ENCODE data around the gene NAA80. TPM values are rescaled to one million over a fixed set of nuclear protein-coding genes. Genes with fewer than 3 reads are reported as not detected.
A peak's percentile ranks its signal among the peaks of the same experiment; 100 is the strongest.

The NAA80 gene
- total RNA-seq, 2 experiments from 2014 or later = 7.9 to 10.5 TPM

DNA sequence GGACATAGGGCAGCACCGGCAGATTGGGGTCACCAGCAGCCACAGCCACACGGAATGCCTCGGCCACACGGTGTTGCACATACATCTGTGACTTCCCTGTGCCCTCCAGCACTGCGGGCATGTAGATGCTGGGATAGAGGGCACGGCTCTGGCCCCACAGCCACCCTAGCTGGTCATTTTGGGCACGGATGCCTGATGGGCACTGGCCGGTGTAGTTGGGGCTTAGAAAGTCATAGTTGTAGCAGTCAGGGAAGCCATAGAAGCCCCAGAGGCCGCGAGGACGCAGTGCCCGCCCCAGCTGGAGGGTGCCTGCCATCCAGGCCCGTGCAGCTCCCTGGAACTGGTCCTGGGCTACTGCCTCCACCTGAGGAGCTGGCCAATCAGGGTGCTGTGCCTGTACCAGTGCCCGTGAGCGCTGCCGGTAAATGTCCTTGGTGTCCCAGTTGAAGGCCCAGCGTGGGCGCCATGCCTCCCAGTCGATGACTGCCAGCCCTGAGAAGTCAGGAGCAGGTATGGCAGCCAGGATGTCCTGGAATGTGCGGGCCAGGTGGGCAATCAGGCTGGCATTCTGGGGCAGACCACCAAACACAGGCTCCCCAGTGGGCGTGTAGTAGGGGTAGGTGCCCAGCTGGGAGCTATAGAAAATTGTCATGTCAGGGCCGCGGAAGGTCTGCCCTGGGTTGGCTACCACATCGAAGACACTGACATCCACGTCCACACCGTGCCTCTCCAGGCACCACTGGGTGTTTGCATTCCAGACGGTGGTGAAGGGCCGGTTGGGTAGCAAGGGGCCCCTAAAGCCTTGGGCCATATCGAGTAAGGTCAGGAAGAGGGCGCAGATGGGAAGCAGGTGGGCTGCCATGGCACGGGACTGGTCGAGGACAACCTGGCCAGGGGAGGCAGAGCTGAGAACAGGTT, 3.1 kb upstream of the NAA80 start:
- Mint-ChIP-seq H3K27me3 (ENCODE audit: low read depth) (no peaks in the 10 kb centered on the region), H3K27ac (no peak overlapping the region), H3K36me3 (ENCODE audit: low read depth) (peaks cover 2% of the 10 kb centered on the region), H3K4me3 (no peak overlapping the region), H3K9me3 (no peaks in the 10 kb centered on the region), H3K4me1 (ENCODE audit: low read depth) (peaks cover 31% of the 10 kb centered on the region)
- CTCF ChIA-PET = interaction anchor here (1.4 kb wide), 1 partner anchor 74 kb away, joined by 4 read pairs; no protein-coding TSS in a partner anchor
- intact Hi-C loops (cut with micrococcal nuclease) = no loop called here
- no peak for DNase-seq

DNA sequence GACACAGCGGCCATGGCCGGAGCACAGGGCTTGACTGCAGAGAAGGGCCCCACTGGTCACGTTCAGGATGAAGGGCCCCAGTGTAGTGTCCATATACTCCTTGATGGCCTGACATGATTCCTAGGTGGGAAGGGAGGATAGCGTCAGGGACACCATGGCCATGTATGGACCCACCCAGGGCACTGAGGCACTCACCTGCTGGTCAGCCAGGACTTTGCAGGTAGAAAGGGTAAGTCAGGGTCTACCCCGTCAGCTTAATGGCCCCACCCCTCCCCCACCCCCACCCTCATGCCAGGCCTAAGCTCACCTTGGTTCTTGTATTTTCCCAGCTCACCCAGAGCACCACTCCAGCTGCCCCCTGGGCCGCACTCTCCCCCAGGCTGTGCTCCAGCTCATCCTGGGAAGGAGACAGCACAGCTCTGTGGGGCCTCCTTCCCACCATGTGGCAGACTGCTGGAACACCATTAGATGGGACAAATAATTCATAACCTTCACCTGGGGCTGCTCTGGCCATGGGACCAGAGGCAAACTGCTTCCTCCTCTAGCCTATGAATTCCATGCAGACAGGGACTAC, 1.6 kb upstream of the NAA80 start:
- H3K27ac Mint-ChIP-seq = peak overlapping the region; percentile 97
- no peaks in the 10 kb centered on the region for H3K9me3 Mint-ChIP-seq
- H3K27me3 Mint-ChIP-seq (ENCODE audit: low read depth) = no peaks in the 10 kb centered on the region

DNA sequence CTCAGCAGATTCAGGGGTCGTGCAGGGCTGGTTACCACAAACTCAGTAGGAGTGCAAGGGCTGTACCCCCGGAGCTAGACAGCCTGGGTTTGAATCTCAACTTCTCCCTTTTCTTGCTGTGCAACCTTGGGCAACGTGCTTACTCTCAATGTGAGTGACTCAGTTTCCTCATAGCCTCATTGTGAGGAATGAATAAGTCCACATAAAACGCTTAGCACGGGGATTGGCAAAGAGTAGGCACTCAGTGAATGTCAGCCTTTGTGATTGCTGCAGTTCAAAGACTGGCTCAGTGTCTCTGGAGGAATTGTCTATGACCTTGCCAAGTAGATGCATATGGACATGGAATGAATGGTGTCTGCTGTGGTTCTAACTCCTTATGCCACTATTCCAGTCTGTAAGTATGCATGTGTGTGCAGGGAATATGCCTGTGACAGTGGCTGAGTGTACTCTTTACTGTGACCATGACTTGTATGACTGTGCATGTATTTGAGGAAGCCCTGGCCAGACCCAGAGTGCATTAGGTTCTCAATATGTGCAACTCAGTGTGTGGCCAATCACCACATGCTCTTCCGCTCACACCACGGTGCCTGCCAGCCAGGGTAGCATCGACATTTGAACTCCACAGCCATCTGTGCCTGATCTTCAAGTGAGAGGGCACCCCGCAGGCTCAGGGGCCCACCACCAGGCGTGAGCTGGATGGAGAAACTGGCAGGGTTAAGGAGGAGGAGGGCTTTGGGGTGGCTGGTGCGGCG, 900 bp upstream of the NAA80 start:
- Mint-ChIP-seq H3K27me3 (ENCODE audit: low read depth) (no peaks in the 10 kb centered on the region), H3K4me1 (ENCODE audit: low read depth) (peaks cover 31% of the 10 kb centered on the region), H3K36me3 (ENCODE audit: low read depth) (peaks cover 2% of the 10 kb centered on the region), H3K4me3 (peak overlapping the region; percentile 99), H3K27ac (peak overlapping the region; percentile 97), H3K9me3 (no peaks in the 10 kb centered on the region)
- CTCF ChIA-PET = interaction anchor here (0.6 to 2.3 kb wide), 9 partner anchors 20 to 108 kb away, joined by 3 to 15 read pairs (median 6); no protein-coding TSS in a partner anchor
- peak; percentile 23 for DNase-seq
- intact Hi-C loops (cut with micrococcal nuclease) = loop anchor here (1.0 to 2.0 kb wide), 8 partner anchors 21 to 359 kb away; partner anchors contain the start of genes GNAI2, RBM6 and TMEM115

More for the DNA sequence above, 1.6 kb upstream of the NAA80 start:
- CTCF ChIA-PET = interaction anchor here (0.6 to 2.1 kb wide), 3 partner anchors 20 to 109 kb away, joined by 3 to 12 read pairs (median 3); no protein-coding TSS in a partner anchor
- no peak for DNase-seq
- H3K4me3 Mint-ChIP-seq = peak overlapping the region; percentile 99
- peaks cover 2% of the 10 kb centered on the region for H3K36me3 Mint-ChIP-seq (ENCODE audit: low read depth)
- intact Hi-C loops (cut with micrococcal nuclease) = no loop called here
- peaks cover 31% of the 10 kb centered on the region for H3K4me1 Mint-ChIP-seq (ENCODE audit: low read depth)

DNA sequence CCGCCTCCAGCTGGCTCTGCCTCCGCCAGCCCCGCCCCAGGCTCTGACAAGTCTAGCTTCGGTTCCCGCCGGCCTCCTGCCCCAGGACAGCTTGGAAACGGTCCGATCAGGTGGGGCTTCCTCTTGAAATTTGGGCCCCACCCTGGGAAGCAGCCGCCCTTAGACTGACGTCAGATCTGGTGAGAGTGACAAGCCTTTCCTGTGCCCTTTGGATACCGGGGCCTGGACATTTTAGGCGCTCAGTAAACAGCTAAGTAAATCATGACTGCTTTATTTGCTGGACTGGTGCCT, 378 bp upstream of the NAA80 start:
- CTCF ChIA-PET = interaction anchor here (0.6 to 2.3 kb wide), 9 partner anchors 21 to 198 kb away, joined by 3 to 15 read pairs (median 6); partner anchors contain the start of gene RASSF1
- Mint-ChIP-seq H3K4me1 (ENCODE audit: low read depth) (peaks cover 27% of the 10 kb centered on the region), H3K27ac (peak overlapping the region; percentile 97), H3K4me3 (peak overlapping the region; percentile 99), H3K36me3 (ENCODE audit: low read depth) (peaks cover 2% of the 10 kb centered on the region), H3K9me3 (no peaks in the 10 kb centered on the region), H3K27me3 (ENCODE audit: low read depth) (no peaks in the 10 kb centered on the region)
- DNase-seq = no peak
- intact Hi-C loops (cut with micrococcal nuclease) = loop anchor here (1.0 to 2.0 kb wide), 8 partner anchors 22 to 359 kb away; partner anchors contain the start of genes GNAI2, RBM6 and TMEM115

DNA sequence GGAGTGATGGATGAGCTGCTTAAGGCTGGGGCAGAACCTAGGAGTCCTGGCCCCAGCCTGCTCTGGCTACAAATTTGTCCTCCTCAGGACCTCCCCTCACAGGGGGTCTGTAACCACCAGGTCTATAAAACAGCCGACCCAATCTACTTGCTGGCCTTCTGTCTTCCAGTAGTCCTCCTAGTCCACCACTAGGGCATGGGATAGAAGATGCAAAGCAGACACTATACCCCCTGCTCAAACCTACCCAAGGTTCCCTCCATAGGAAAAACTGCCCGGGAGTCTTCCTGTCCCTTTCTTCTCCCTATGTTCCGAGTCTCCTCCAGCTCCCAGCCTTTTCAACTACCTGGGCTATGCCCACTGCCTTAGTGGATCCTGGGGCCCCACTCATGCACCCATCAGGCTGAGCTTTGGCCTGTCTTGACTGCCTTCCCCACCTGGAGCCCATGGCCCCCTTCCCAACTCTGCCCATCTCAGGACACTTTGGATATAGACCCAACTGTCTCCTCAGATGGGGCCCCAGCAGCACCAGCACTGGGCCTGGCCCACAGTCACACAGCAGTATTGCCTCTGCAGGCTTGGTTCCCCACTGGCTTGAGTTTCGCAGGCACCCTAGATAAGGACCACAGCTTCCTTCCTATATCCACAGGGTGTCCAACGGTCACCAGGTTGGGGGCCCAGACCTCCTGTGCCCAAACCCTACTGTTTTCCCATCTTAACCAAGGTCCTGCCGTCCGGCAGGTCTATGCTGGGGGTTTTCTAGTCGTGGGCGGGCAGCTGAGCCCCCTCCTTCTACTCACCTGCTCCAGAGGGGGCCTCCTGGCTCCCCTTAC, 1.1 kb downstream of the NAA80 start:
- CTCF ChIA-PET = interaction anchor here (0.7 to 2.3 kb wide), 4 partner anchors 17 to 70 kb away, joined by 3 to 9 read pairs (median 6); no protein-coding TSS in a partner anchor
- H3K4me3 Mint-ChIP-seq = peak overlapping the region; percentile 99
- intact Hi-C loops (cut with micrococcal nuclease) = loop anchor here (2.0 kb wide), 2 partner anchors 51 to 357 kb away; partner anchors contain the start of gene RBM6
- peak overlapping the region; percentile 97 for H3K27ac Mint-ChIP-seq
- H3K36me3 Mint-ChIP-seq (ENCODE audit: low read depth) = peaks cover 2% of the 10 kb centered on the region
- H3K9me3 Mint-ChIP-seq = no peaks in the 10 kb centered on the region
- no peak for DNase-seq
- peaks cover 25% of the 10 kb centered on the region for H3K4me1 Mint-ChIP-seq (ENCODE audit: low read depth)
- no peaks in the 10 kb centered on the region for H3K27me3 Mint-ChIP-seq (ENCODE audit: low read depth)

DNA sequence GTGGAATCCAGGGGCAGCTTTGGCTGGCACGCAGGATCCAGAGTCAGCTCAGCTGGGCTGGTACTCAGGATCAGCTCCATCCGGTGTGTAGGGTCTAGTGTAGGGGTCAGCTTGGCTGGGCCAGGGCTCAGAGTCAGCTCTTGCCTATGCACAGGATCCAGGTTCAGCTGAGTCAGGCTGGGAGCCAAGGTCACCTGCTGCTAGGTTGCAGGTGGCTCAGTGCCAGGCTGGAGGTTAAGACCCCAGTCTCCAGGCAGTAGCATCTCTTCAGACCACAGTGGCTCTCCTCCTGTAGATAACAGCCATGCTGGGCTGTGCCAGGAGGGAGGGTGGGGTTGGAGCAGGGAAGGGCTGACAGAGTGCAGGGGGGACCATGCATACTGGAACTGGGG, 1.8 kb downstream of the NAA80 start:
- Mint-ChIP-seq H3K27me3 (ENCODE audit: low read depth) (no peaks in the 10 kb centered on the region), H3K9me3 (no peaks in the 10 kb centered on the region), H3K4me3 (no peak overlapping the region), H3K4me1 (ENCODE audit: low read depth) (peaks cover 32% of the 10 kb centered on the region), H3K27ac (no peak overlapping the region), H3K36me3 (ENCODE audit: low read depth) (peaks cover 2% of the 10 kb centered on the region)
- no peak for DNase-seq
- CTCF ChIA-PET = interaction anchor here (0.7 kb wide), 1 partner anchor 29 kb away, joined by 3 read pairs; no protein-coding TSS in a partner anchor
- intact Hi-C loops (cut with micrococcal nuclease) = no loop called here

DNA sequence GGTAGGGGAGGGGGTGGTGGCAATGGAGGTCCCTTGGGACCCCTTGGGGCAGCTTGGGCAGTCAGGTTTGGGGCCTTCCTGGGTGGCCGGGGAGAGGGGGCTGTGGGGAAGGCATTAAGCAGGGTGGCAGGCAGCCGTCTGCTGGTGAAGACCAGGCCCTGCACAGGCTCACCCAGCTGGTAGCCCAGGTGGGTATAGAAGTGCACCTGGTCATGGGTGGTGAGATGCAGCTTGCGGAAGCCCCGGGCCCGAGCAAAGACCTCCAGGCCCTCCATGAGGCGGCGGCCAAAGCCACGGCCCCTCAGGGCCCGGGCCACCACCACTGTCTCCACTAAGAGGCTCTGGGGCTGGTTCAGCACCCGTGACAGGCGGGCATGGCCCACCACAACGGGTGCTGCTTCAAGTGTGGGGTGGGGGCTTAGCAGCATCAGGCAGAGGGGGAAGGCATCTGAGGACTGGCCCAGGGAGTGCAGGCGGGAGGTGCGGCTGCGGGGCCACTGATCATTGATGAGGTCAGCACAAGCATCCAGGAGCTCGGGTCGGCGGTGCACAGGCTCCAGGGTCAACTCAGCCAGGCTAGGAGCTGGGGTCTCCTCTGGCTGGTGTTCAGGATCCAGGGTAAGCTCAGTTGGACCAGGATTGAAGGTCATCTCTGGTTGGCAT, 2.4 kb downstream of the NAA80 start:
- Mint-ChIP-seq H3K27ac (no peak overlapping the region), H3K4me3 (no peak overlapping the region), H3K4me1 (ENCODE audit: low read depth) (peaks cover 32% of the 10 kb centered on the region), H3K27me3 (ENCODE audit: low read depth) (no peaks in the 10 kb centered on the region), H3K36me3 (ENCODE audit: low read depth) (peaks cover 2% of the 10 kb centered on the region), H3K9me3 (no peaks in the 10 kb centered on the region)
- CTCF ChIA-PET = interaction anchor here (0.7 kb wide), 1 partner anchor 29 kb away, joined by 3 read pairs; no protein-coding TSS in a partner anchor
- intact Hi-C loops (cut with micrococcal nuclease) = no loop called here
- DNase-seq = no peak

DNA sequence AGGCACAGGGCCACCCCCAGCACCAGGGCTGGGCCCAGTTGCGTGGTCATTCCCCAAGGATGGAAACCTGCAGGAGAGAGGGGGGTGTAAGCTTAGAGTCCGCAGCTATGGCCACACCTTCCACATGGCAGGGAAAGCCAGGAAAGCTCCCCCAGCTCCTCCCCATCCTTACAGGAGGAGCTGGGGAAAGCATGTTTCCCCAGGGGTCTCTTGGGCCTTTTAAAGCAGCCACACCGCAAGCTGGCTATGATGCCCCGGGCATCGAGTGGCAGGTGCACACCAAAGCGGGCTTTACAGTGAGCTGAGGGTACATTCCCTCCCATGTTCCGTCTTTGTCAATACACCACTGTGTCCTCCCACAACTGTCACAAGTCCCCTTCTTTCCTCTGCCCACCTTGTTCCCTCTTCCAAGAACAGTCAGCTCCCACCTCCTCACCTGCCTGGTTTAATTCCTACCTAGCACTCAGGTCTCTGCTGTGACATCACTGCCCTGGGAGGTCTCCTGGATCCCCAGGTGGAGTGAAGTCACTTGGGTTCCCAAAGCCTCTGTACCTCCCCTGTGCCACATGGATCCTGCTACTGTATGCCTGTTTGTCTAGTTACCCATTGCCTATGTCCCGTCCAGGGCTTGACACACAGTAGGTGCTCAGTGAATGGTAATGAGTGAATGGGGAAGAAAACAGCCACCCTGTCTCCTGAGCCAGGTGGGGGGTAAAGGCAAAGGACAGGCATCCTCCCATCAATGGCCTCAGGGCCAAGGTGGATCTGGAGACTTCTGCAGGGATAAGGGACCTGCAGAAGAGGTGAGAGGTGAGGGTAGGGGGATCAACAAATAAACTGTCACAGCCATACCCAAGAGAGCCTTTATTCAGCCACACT, 3.4 kb downstream of the NAA80 start:
- intact Hi-C loops (cut with micrococcal nuclease) = no loop called here
- Mint-ChIP-seq H3K9me3 (no peaks in the 10 kb centered on the region), H3K4me1 (ENCODE audit: low read depth) (peaks cover 35% of the 10 kb centered on the region), H3K4me3 (no peak overlapping the region), H3K27ac (peak overlapping the region; percentile 11), H3K36me3 (ENCODE audit: low read depth) (peaks cover 7% of the 10 kb centered on the region), H3K27me3 (ENCODE audit: low read depth) (no peaks in the 10 kb centered on the region)
- no peak for DNase-seq
- CTCF ChIA-PET = interaction anchor here (0.5 to 0.6 kb wide), 2 partner anchors 26 to 53 kb away, joined by 3 read pairs; no protein-coding TSS in a partner anchor

DNA sequence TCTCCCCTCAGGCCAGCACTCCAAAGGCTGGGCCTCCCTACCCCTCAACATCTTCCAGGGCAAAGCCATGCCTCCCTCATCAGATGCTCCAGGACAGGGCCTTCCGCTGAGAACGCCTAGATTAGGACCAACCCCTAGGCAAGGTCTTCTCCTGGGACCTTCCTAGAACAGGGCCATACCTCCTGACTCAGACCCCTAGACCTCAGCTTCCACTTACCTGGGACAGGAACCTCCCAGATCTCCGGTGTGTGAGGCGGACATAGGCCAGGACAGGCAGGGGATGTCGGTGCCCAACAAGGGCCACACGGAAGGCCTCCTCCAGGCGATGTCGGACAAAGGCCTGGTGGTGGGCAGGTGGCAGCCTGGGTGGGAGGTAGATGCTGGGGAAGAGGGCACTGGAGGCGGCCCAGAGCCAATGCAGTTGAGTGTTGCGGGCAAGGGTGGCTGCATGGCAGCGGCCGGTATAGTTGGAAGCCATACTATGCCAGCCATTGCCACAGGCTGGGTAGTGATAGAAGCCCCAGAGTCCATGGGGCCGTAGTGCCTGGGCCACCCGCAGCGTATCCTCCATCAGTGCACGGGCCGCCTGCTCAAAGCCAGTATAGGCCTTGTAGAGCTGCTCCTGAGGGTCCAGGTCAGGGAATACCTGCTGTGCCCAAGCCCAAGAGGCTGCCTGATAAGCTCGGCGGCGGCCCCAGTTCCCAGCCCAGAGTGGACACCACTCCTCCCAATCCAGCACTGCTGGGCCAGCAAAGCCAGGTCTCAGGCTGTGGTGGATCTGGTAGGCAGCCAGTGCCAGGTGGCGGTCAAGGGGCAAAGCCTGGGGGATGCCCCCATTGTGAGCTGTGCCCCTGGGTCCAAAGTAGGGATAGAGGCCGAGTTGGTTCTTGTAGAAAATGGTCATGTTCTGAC, 4.5 kb downstream of the NAA80 start:
- Mint-ChIP-seq H3K36me3 (ENCODE audit: low read depth) (peaks cover 13% of the 10 kb centered on the region), H3K9me3 (no peaks in the 10 kb centered on the region), H3K27me3 (ENCODE audit: low read depth) (no peaks in the 10 kb centered on the region), H3K4me1 (ENCODE audit: low read depth) (peaks cover 35% of the 10 kb centered on the region), H3K27ac (no peak overlapping the region), H3K4me3 (no peak overlapping the region)
- intact Hi-C loops (cut with micrococcal nuclease) = no loop called here
- no peak for DNase-seq
- CTCF ChIA-PET = interaction anchor here (1.5 kb wide), 1 partner anchor 20 kb away, joined by 4 read pairs; no protein-coding TSS in a partner anchor
